Endothelial cell (in vitro differentiated cells): ENCODE results near the gene SORCS1. TPM values are rescaled to one million over a fixed set of nuclear protein-coding genes. Genes with fewer than 3 reads are reported as not detected.

Experiments
- DNase-seq: peaks from one replicate; pipeline ENCODE4 v3.0.0; 2021; ENCODE audit warnings: low spot score
- H3K27ac Mint-ChIP-seq: one replicate; pipeline ENCODE4 v1.8.0; 2021; ENCODE audit warnings: mixed read lengths, inconsistent platforms; ENCODE audit not compliant: unreplicated experiment
- H3K27me3 Mint-ChIP-seq: one replicate; pipeline ENCODE4 v1.8.0; 2021; ENCODE audit warnings: mild to moderate bottlenecking, moderate library complexity, mixed read lengths, inconsistent platforms; ENCODE audit not compliant: unreplicated experiment
- H3K36me3 Mint-ChIP-seq: one replicate; pipeline ENCODE4 v1.8.0; 2021; ENCODE audit warnings: mild to moderate bottlenecking, low read depth, mixed read lengths, inconsistent platforms; ENCODE audit not compliant: unreplicated experiment
- H3K4me1 Mint-ChIP-seq: one replicate; pipeline ENCODE4 v1.8.0; 2021; ENCODE audit warnings: mild to moderate bottlenecking, mixed read lengths, inconsistent platforms; ENCODE audit not compliant: unreplicated experiment
- H3K4me3 Mint-ChIP-seq: one replicate; pipeline ENCODE4 v1.8.0; 2021; ENCODE audit warnings: mild to moderate bottlenecking, mixed read lengths, inconsistent platforms; ENCODE audit not compliant: unreplicated experiment
- H3K9me3 Mint-ChIP-seq: one replicate; pipeline ENCODE4 v1.8.0; 2021; ENCODE audit warnings: mixed read lengths, inconsistent platforms; ENCODE audit not compliant: unreplicated experiment
- total RNA-seq: library from RNA; stranded (reverse); fragmentation: NEBNext Ultra II Directional; extraction: Animal tissue kit (Norgen Biotek cat#: 25700); gene quantifications from one replicate; pipeline ENCODE4 v1.2.1, GENCODE V29; 2021; ENCODE audit not compliant: unreplicated experiment
- TF ChIP-seq, protein P1 (sequence below): fragments of 200-600 bp; sonication (generic); IDR thresholded peaks from one replicate; pipeline ENCODE4 v1.5.0; 2021; ENCODE audit warnings: antibody characterized with exemption; ENCODE audit not compliant: unreplicated experiment

SORCS1 gene
- total RNA-seq, 1 donor from 2014 or later = 0.56 TPM

DNA sequence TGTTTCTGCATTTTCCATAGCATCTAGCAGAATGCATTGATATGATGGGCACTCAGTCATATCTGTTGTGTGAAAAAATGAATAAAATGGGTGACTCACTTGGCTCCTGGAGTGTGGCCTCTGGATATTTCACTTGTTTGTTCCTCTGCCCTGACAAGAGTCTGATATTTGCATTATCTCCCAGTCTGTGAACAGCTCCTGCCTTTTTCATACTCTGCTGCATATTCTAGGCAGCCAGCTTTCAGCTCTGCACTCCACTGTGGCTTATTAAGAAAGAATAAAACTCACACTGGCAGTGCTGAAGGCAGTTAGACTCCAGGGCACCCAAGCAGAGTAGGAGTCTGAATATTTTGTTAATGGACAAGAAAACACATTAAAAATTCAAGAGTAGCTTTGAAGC lies 623.9 kb downstream of the SORCS1 start:
- no peaks in the 10 kb centered on the region for H3K27me3 Mint-ChIP-seq
- H3K27ac Mint-ChIP-seq = no peak overlapping the region
- H3K4me1 Mint-ChIP-seq = no peaks in the 10 kb centered on the region
- DNase-seq = no peak
- TF ChIP-seq, protein P1, sequence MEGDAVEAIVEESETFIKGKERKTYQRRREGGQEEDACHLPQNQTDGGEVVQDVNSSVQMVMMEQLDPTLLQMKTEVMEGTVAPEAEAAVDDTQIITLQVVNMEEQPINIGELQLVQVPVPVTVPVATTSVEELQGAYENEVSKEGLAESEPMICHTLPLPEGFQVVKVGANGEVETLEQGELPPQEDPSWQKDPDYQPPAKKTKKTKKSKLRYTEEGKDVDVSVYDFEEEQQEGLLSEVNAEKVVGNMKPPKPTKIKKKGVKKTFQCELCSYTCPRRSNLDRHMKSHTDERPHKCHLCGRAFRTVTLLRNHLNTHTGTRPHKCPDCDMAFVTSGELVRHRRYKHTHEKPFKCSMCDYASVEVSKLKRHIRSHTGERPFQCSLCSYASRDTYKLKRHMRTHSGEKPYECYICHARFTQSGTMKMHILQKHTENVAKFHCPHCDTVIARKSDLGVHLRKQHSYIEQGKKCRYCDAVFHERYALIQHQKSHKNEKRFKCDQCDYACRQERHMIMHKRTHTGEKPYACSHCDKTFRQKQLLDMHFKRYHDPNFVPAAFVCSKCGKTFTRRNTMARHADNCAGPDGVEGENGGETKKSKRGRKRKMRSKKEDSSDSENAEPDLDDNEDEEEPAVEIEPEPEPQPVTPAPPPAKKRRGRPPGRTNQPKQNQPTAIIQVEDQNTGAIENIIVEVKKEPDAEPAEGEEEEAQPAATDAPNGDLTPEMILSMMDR = no peak
- no peaks in the 10 kb centered on the region for H3K36me3 Mint-ChIP-seq
- H3K4me3 Mint-ChIP-seq = no peak overlapping the region
- no peaks in the 10 kb centered on the region for H3K9me3 Mint-ChIP-seq

DNA sequence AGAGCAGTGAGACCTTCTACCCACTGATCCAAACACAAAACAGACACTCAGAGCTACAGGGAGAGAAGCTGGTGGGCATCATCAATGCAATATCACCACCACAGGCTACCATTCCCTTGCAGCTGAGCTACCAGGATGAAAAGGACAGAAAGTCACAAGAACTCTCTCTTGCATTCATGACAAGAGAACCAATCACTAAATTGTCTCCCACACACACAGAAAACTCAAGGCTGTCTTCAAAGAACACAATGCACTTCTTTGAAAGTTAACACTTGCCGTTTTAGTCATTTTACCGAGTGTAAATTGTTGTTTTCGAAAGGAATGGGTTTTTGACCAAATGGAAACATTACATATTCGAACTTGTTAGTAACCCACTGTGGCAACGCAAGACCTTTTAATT lies 626.6 kb downstream of the SORCS1 start:
- Mint-ChIP-seq H3K4me3 (no peak overlapping the region), H3K4me1 (no peaks in the 10 kb centered on the region), H3K36me3 (no peaks in the 10 kb centered on the region), H3K27ac (no peak overlapping the region), H3K27me3 (no peaks in the 10 kb centered on the region), H3K9me3 (no peaks in the 10 kb centered on the region)
- TF ChIP-seq, protein P1 = no peak
- no peak for DNase-seq

DNA sequence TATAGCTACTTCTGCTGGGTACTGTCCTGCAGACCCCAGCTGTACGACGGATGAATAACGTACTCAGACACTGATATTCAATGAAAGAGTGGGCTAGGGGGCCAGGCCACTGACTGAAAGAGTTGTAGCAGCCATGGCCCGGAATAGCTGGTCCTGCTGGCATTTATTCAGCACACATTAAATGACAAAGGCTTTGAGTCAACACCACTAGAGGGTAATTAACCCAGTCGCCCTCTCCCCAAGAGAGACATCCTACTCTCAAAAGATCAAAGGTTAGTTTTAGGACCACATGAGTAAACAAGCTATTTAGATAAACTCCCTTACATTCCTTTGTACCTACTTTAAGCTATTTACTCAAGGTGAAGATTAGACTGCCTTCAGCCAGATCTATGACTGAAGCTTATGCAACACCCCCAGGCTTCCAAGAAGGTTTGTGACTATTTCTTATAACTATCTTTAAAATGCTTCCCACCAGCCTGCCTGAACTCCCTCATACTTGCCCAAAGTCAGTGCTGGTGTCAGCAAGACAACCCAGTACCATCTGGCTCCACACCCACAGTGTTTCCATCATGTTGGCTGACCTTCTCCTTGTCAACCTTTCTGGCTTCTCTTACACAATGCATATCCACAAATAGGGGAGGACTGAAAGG lies 629.1 kb downstream of the SORCS1 start:
- Mint-ChIP-seq H3K4me1 (no peaks in the 10 kb centered on the region), H3K27me3 (no peaks in the 10 kb centered on the region), H3K36me3 (no peaks in the 10 kb centered on the region), H3K4me3 (no peak overlapping the region), H3K27ac (no peak overlapping the region), H3K9me3 (no peaks in the 10 kb centered on the region)
- TF ChIP-seq, protein P1 = no peak
- no peak for DNase-seq

DNA sequence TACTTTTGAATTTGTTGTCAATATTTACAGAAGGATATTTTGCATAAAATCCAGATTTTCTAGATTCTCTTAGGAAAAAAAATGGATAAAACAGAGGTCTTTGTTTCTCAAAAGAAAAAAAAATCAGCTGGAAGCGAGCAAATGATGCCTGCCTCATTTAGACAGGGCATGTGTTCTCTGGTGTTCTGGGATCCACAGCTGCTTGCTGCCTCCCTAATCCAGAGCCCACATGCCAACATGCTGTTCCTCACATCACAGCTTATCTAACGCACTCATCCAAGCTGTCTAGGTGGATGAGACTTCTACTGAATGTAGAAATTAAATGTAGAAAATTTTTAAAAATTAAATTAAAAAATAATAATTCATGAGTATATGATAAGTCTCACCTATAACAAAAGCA lies 630.1 kb downstream of the SORCS1 start:
- H3K9me3 Mint-ChIP-seq = no peaks in the 10 kb centered on the region
- no peaks in the 10 kb centered on the region for H3K36me3 Mint-ChIP-seq
- TF ChIP-seq, protein P1 = no peak
- H3K4me1 Mint-ChIP-seq = no peaks in the 10 kb centered on the region
- H3K4me3 Mint-ChIP-seq = no peak overlapping the region
- no peak for DNase-seq
- H3K27ac Mint-ChIP-seq = no peak overlapping the region
- H3K27me3 Mint-ChIP-seq = no peaks in the 10 kb centered on the region

DNA sequence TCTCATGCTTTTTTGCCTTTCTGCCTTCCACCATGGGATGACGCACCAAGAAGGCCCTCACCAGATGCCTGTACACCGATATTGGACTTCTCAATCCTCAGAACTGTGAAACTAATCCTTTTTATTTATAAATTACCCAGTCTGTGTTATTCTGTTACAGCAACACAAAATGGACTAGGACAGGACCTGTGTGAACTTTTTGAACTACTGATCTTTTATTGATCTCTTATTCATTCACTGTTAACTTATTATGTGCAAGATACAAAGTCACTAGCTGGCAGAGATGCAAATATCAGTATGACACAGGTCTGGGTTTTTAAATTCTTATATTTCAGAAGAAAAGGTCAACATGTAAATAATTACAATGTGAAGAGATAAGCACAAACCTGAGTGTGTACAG lies 635.8 kb downstream of the SORCS1 start:
- H3K9me3 Mint-ChIP-seq = no peaks in the 10 kb centered on the region
- no peak for DNase-seq
- no peak overlapping the region for H3K4me3 Mint-ChIP-seq
- peaks cover 5% of the 10 kb centered on the region for H3K4me1 Mint-ChIP-seq
- TF ChIP-seq, protein P1 = no peak
- no peaks in the 10 kb centered on the region for H3K27me3 Mint-ChIP-seq
- no peak overlapping the region for H3K27ac Mint-ChIP-seq
- H3K36me3 Mint-ChIP-seq = no peaks in the 10 kb centered on the region
